Panc1 (cell line): ENCODE data around the gene OVCH2. TPM values are rescaled to one million over a fixed set of nuclear protein-coding genes. Genes with fewer than 3 reads are reported as not detected.

Experiments used
- ATAC-seq: fragments of 200-7000 bp; cut with Tn5 transposase; 2 replicates; pipeline ENCODE4 v1.9.1; 2020; ENCODE audit warnings: mild to moderate bottlenecking, moderate library complexity
- BruUV-seq: library from RNA; stranded (reverse); fragments of 400-500 nt; replicated peaks from 2 replicates; lab custom pipeline; 2021; lab: Mats Ljungman, UMichigan
- CTCF ChIA-PET: fragments of 300-600 bp; sonication (Branson Sonifier 250); formaldehyde crosslinking; loops from one replicate; lab custom pipeline; 2022; ENCODE audit warnings: antibody characterized with exemption; lab: Charles Lee
- POLR2A ChIA-PET: fragments of 300-600 bp; sonication (Branson Sonifier 250); formaldehyde crosslinking; loops from one replicate; lab custom pipeline; 2022; ENCODE audit warnings: antibody characterized with exemption; lab: Charles Lee
- DNase-seq: peaks from one replicate; pipeline ENCODE4 v3.0.0-alpha.2; 2010; ENCODE audit warnings: low read depth, low spot score
- H3K27ac ChIP-seq: 2 replicates; pipeline ENCODE4 v1.5.1; 2011; ENCODE audit warnings: mild to moderate bottlenecking, low read length, inconsistent platforms
- H3K27me3 ChIP-seq: fragments of 200-500 bp; sonication (Bioruptor generic); 2 replicates; pipeline ENCODE4 v1.6.0; 2014; ENCODE audit warnings: low read length, inconsistent platforms; ENCODE audit not compliant: control insufficient read depth, insufficient read depth
- H3K36me3 ChIP-seq: fragments of 200-500 bp; sonication (Bioruptor generic); 2 replicates; pipeline ENCODE4 v1.5.1; 2014; ENCODE audit warnings: inconsistent platforms, mild to moderate bottlenecking, low read length, moderate library complexity; ENCODE audit not compliant: control insufficient read depth, insufficient read depth
- H3K4me1 ChIP-seq: 2 replicates; pipeline ENCODE4 v1.5.1; 2011; ENCODE audit warnings: inconsistent platforms, mild to moderate bottlenecking, low read length, moderate library complexity; ENCODE audit not compliant: control insufficient read depth, insufficient read depth
- H3K4me3 ChIP-seq, 2 experiments: 2 replicates each; pipeline ENCODE4 v1.5.1; 2011 to 2012; ENCODE audit warnings: low read depth in 2 of 2, low read length in 2 of 2, mild to moderate bottlenecking in 2 of 2, inconsistent platforms in 1 of 2, moderate library complexity in 1 of 2
- H3K9me3 ChIP-seq: fragments of 200-500 bp; sonication (Bioruptor generic); 2 replicates; pipeline ENCODE4 v1.5.1; 2014; ENCODE audit warnings: low read depth, mild to moderate bottlenecking, inconsistent platforms, low read length, moderate library complexity; ENCODE audit not compliant: control insufficient read depth, insufficient read depth
- CTCF ChIP-seq: fragments of 450-650 bp; IDR thresholded peaks from 2 replicates; pipeline ENCODE4 v1.5.1; 2017; ENCODE audit warnings: mild to moderate bottlenecking
- POLR2AphosphoS5 ChIP-seq: IDR thresholded peaks from 2 replicates; pipeline ENCODE4 v1.6.1; 2012; ENCODE audit warnings: mild to moderate bottlenecking, low read depth, low read length, moderate library complexity
- REST ChIP-seq, 2 experiments: IDR thresholded peaks; 2 replicates each; pipeline ENCODE4 v1.6.1; 2011 to 2012; ENCODE audit warnings: low read depth in 2 of 2, control low read depth in 1 of 2, low read length in 1 of 2, mild to moderate bottlenecking in 1 of 2, moderate library complexity in 1 of 2; ENCODE audit not compliant: insufficient read depth in 1 of 2
- SIN3A ChIP-seq: IDR thresholded peaks from 2 replicates; pipeline ENCODE4 v1.6.1; 2012; ENCODE audit warnings: low read depth, mild to moderate bottlenecking, low read length, moderate library complexity, borderline replicate concordance; ENCODE audit not compliant: insufficient read depth
- TCF7L2 ChIP-seq: IDR thresholded peaks from 2 replicates; pipeline ENCODE4 v1.6.1; 2011; ENCODE audit warnings: mild to moderate bottlenecking, low read depth, low read length, inconsistent platforms
- in situ Hi-C: cut with HindIII; loops from 2 replicates; pipeline ENCODE4 v1.10.0; 2016; ENCODE audit warnings: low sequenced_read_pairs, low pct_unique_long_range_greater_than_20kb
- intact Hi-C: fragments of 100-400 bp; cut with micrococcal nuclease; formaldehyde crosslinking; loops from one replicate; pipeline ENCODE4 v1.10.0; 2022; ENCODE audit not compliant: unreplicated experiment
- total RNA-seq: library from RNA; stranded (reverse); gene quantifications from one replicate; pipeline ENCODE4 v1.2.1, GENCODE V29; 2021; ENCODE audit not compliant: unreplicated experiment

The OVCH2 gene
- total RNA-seq, 1 experiment from 2014 or later: not detected

- TF ChIP-seq POLR2AphosphoS5: no peak
- TF ChIP-seq CTCF: no peak
- no peak for TF ChIP-seq SIN3A
- TF ChIP-seq REST (IDR thresholded peaks at IDR 0.05; ENCODE audit: insufficient read depth in 1 of 2, low read depth in 2 of 2, low read length in 1 of 2): no peak
- TF ChIP-seq TCF7L2: no peak
- no peak for ATAC-seq
- no peak for DNase-seq
- ChIA-PET POLR2A (no interaction called here), CTCF (no interaction called here)
- no peaks in the 10 kb centered on the region for H3K36me3 ChIP-seq
- H3K27ac ChIP-seq: no peak overlapping the region
- peaks cover 3% of the 10 kb centered on the region; the same call in 1 of the 2 replicates for H3K27me3 ChIP-seq
- H3K4me1 ChIP-seq: peaks cover 14% of the 10 kb centered on the region; the same call in 1 of the 2 replicates
- intact Hi-C loops: no loop called here
- no peaks in the 10 kb centered on the region for H3K9me3 ChIP-seq
- BruUV-seq: no TSS peak
- H3K4me3 ChIP-seq: no peak overlapping the region
- in situ Hi-C loops: no loop called here
Observed at GRCh38 chr11:7675631-7676030, 30.6 kb downstream of the OVCH2 start.

- ATAC-seq: peak; percentile 87
Observed at GRCh38 chr11:7673724-7674434, 32.4 kb downstream of the OVCH2 start.

More at GRCh38 chr11:7673724-7674434, 32.4 kb downstream of the OVCH2 start:
- CTCF ChIA-PET: no interaction called here
- BruUV-seq: no TSS peak
- TF ChIP-seq REST (IDR thresholded peaks at IDR 0.05; ENCODE audit: insufficient read depth in 1 of 2, low read depth in 2 of 2, low read length in 1 of 2) (no peak), SIN3A (no peak), TCF7L2 (no peak), POLR2AphosphoS5 (no peak), CTCF (no peak)
- intact Hi-C loops: no loop called here
- no peaks in the 10 kb centered on the region for H3K36me3 ChIP-seq
- peak overlapping the region; percentile 49 to 55 for H3K4me3 ChIP-seq
- peaks cover 3% of the 10 kb centered on the region; the same call in 1 of the 2 replicates for H3K27me3 ChIP-seq
- H3K27ac ChIP-seq: peak overlapping the region; percentile 37; the same call in 1 of the 2 replicates
- H3K4me1 ChIP-seq: peaks cover 14% of the 10 kb centered on the region; the same call in 1 of the 2 replicates
- in situ Hi-C loops: no loop called here
- POLR2A ChIA-PET: no interaction called here
- DNase-seq: no peak
- H3K9me3 ChIP-seq: no peaks in the 10 kb centered on the region
